Tibial nerve (tissue), 4 donors: Measurements from ENCODE around the gene CDKL5. TPM values are rescaled to one million over a fixed set of nuclear protein-coding genes. Genes with fewer than 3 reads are reported as not detected.

ENCODE experiments used
- DNase-seq, 2 donors: peaks; one replicate each; pipeline ENCODE4 v3.0.0-alpha.2; 2019; ENCODE audit warnings: low spot score in 2 of 2
- H3K27ac ChIP-seq, 4 donors: fragments of 200-600 bp; sonication (generic) in 3 of 4; one replicate each; pipeline ENCODE4 v1.5.1; 2017 to 2019; ENCODE audit warnings: mild to moderate bottlenecking in 1 of 4
- H3K27me3 ChIP-seq, 2 donors: fragments of 200-600 bp; sonication (generic) in 1 of 2; one replicate each; pipeline versions ENCODE4 v1.5.1 to v1.6.0; 2017 to 2019
- H3K36me3 ChIP-seq, 3 donors: fragments of 200-600 bp; sonication (generic); one replicate each; pipeline ENCODE4 v1.5.1; 2018 to 2019
- H3K4me1 ChIP-seq, 4 donors: fragments of 200-600 bp; sonication (generic) in 3 of 4; one replicate each; pipeline ENCODE4 v1.5.1; 2017 to 2019
- H3K4me3 ChIP-seq, 4 donors: fragments of 200-600 bp; sonication (generic) in 3 of 4; one replicate each; pipeline ENCODE4 v1.5.1; 2017 to 2019; ENCODE audit warnings: mild to moderate bottlenecking in 1 of 4, moderate library complexity in 1 of 4
- H3K9me3 ChIP-seq, 4 donors: fragments of 200-600 bp; sonication (generic) in 3 of 4; one replicate each; pipeline ENCODE4 v1.5.1; 2017 to 2019
- CTCF ChIP-seq, 5 experiments: fragments of 200-600 bp in 3 of 5; fragments of 450-650 bp in 2 of 5; sonication (generic) in 3 of 5; IDR thresholded peaks; one replicate each; pipeline ENCODE4 v1.5.1; 2016 to 2019; ENCODE audit warnings: antibody characterized with exemption in 5 of 5, mild to moderate bottlenecking in 3 of 5, moderate library complexity in 2 of 5
- EP300 ChIP-seq, 2 donors: sonication (generic); formaldehyde crosslinking; IDR thresholded peaks; one replicate each; pipeline ENCODE4 v1.6.1; 2017; ENCODE audit warnings: antibody characterized with exemption in 2 of 2, mild to moderate bottlenecking in 1 of 2
- POLR2A ChIP-seq, 2 donors: fragments of 450-650 bp; IDR thresholded peaks; one replicate each; pipeline ENCODE4 v1.6.1; 2017; ENCODE audit warnings: antibody characterized with exemption in 2 of 2, mild to moderate bottlenecking in 2 of 2, moderate library complexity in 2 of 2
- WGBS, 2 donors: methylation state at CpG; one replicate each; pipeline ENCODE4 v1.1.5; 2018; 5-methylcytosine and 5-hydroxymethylcytosine counted together
- total RNA-seq, 4 donors: library from RNA; depleted of rRNA; stranded (reverse); fragments of >200 nt; gene quantifications; one replicate each; pipeline ENCODE4 v1.1.0, GENCODE V29; 2016

Gene CDKL5
- total RNA-seq, 4 donors from 2014 or later, result 6.1 to 7.5 (median 6.3) TPM

- Histone ChIP-seq H3K4me3 (no peak overlapping the region), H3K4me1 (no peaks in the 10 kb centered on the region), H3K27ac (no peak overlapping the region), H3K27me3 (no peaks in the 10 kb centered on the region), H3K36me3 (no peaks in the 10 kb centered on the region), H3K9me3 (no peaks in the 10 kb centered on the region)
- TF ChIP-seq CTCF (IDR thresholded peaks at IDR 0.05) (no peak), POLR2A (IDR thresholded peaks at IDR 0.05) (no peak), EP300 (IDR thresholded peaks at IDR 0.05) (no peak)
- no peak for DNase-seq
- 87 to 98% methylated on average over 4 of the region's 4 CpGs for WGBS, 2 donors
Observed at GRCh38 chrX:18692541-18692940, 267.1 kb downstream of the CDKL5 start.

- Histone ChIP-seq H3K36me3 (no peaks in the 10 kb centered on the region), H3K9me3 (no peaks in the 10 kb centered on the region), H3K27me3 (peaks cover 0 to 5% of the 10 kb centered on the region in 2 donors), H3K4me1 (no peaks in the 10 kb centered on the region), H3K27ac (no peak overlapping the region), H3K4me3 (no peak overlapping the region)
- no peak for DNase-seq
- WGBS, 2 donors, result 90% methylated on average over 3 of the region's 3 CpGs; no CpG with 5 or more reads in 1 of the 2 donors
- TF ChIP-seq EP300 (IDR thresholded peaks at IDR 0.05) (no peak), CTCF (IDR thresholded peaks at IDR 0.05) (no peak), POLR2A (IDR thresholded peaks at IDR 0.05) (no peak)
Observed at GRCh38 chrX:18696653-18697052, 271.2 kb downstream of the CDKL5 start.

GRCh38 chrX:18698737-18699650 is 273.6 kb downstream of the CDKL5 start:
- peaks cover 0 to 5% of the 10 kb centered on the region in 2 donors for H3K27me3 ChIP-seq
- no peaks in the 10 kb centered on the region for H3K36me3 ChIP-seq
- H3K27ac ChIP-seq, result no peak overlapping the region
- WGBS, 2 donors, result 84 to 90% methylated on average over 12 of the region's 12 CpGs
- H3K4me1 ChIP-seq, result no peaks in the 10 kb centered on the region
- DNase-seq, result no peak
- H3K4me3 ChIP-seq, result no peak overlapping the region
- no peaks in the 10 kb centered on the region for H3K9me3 ChIP-seq
- TF ChIP-seq POLR2A (IDR thresholded peaks at IDR 0.05) (no peak), CTCF (IDR thresholded peaks at IDR 0.05) (no peak), EP300 (IDR thresholded peaks at IDR 0.05) (no peak)

GRCh38 chrX:18701621-18702361 is 276.4 kb downstream of the CDKL5 start:
- Histone ChIP-seq H3K27ac (no peak overlapping the region), H3K36me3 (no peaks in the 10 kb centered on the region), H3K4me3 (no peak overlapping the region), H3K4me1 (no peaks in the 10 kb centered on the region), H3K27me3 (peaks cover 0 to 5% of the 10 kb centered on the region in 2 donors), H3K9me3 (no peaks in the 10 kb centered on the region)
- no peak for TF ChIP-seq POLR2A (IDR thresholded peaks at IDR 0.05)
- TF ChIP-seq EP300 (IDR thresholded peaks at IDR 0.05), result no peak
- no peak for TF ChIP-seq CTCF (IDR thresholded peaks at IDR 0.05)
- 71 to 74% methylated on average over 5 of the region's 5 CpGs for WGBS, 2 donors
- peak; percentile 6 to 15 for DNase-seq
